GM21515 (cell line): ENCODE results near the gene TTL.
"Not testable (repeated sequence)": the region's sequence is repeated elsewhere in the genome, so short reads cannot be mapped to it uniquely, and the experiment has no call there.

ENCODE experiments used
- ATAC-seq: cut with Tn5 transposase; IDR thresholded peaks from one replicate; pipeline ENCODE4 v1.9.1; 2021; ENCODE audit not compliant: unreplicated experiment

The TTL gene

GRCh38 chr2:112519506-112519905, 37.5 kb downstream of the TTL start:
- no peak for ATAC-seq

GRCh38 chr2:112520234-112520783, 38.4 kb downstream of the TTL start:
- no peak for ATAC-seq

DNA sequence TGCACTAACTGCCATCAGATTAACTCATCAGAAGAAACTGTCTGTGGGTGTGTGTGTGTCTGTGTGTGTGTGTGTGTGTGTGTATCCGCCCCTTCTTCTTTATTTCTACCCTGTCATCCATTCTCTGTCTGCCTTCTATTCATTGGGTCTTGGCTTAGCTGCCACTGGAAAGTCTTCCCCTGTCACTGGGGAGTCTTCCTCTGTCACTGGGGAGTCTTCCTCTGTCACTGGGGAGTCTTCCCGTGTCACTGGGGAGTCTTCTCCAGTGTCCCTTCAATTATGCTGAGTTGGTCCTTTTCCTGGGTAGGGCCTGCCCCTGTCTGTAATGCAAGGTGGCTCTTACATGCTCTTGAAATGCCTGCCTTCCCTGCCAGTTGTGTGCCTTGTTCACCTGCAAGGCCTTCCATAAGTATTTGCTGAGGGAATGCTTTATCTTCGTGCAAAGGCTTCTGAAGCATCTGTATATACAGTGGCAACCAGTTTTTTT, 41.4 kb downstream of the TTL start:
- no peak for ATAC-seq

DNA sequence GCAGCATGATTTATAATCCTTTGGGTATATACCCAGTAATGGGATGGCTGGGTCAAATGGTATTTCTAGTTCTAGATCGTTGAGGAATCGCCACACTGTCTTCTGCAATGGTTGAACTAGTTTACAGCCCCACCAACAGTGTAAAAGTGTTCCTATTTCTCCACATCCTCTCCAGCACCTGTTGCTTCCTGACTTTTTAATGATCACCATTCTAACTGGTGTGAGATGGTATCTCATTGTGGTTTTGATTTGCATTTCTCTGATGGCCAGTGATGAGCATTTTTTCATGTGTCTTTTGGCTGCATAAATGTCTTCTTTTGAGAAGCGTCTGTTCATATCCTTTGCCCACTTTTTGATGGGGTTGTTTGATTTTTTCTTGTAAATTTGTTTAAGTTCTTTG, 42.3 kb downstream of the TTL start:
- ATAC-seq: not testable (repeated sequence)

DNA sequence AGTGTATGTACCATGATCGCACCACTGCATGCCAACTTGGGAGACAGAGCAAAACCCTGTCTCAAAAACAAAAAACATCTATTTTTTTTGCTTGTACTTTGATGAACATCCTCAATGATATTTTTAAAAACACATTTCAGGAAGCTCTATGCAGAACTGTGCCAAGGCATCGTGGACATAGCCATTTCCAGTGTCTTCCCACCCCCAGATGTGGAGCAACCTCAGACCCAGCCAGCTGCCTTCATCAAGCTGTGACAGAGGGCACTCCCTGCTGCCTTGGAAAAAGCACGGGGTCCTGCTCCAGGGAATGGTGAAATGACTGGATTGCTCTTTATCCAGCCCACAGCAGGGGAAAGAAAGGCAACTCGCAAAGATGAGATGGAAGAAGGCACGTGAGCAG, 46.6 kb downstream of the TTL start:
- no peak for ATAC-seq

DNA sequence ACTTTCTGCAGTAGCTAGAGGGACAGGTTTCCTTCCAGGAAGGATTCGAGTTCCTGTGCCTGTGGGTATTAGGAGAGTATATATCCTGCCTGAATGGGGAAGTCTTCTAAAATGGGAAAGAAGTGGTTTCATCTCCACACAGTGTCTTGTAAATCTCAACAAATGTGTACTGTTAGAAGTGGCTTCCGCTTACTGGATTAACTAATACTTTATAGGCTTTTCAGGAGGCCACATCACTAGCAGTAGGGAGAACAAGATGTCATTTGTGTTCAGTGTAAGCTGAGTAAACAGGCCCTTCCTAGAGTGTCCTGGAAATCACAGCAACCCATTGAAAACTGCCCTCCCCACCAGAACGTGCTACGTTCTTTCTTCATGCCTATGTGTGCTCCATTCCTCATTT, 47.8 kb downstream of the TTL start:
- no peak for ATAC-seq

DNA sequence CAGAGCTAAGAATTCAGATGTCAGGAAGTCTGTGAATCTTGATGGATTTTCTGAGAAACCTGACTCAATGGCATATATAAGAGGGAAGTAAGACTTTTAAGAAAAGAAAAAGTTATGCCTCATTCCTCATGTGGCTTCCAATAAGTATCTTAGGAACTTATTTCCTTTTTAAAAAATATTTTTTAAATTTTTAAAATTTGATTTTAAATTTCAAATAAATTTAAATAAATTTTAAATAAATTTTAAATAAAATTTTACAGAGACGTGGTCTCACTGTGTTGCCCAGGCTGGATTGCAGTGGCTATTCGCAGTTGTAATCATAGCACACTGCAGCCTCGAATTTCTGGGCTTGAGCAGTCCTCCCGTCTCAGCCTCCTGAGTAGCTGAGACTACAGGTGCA, 48.8 kb downstream of the TTL start:
- ATAC-seq: no peak

GRCh38 chr2:112534826-112535225, 52.9 kb downstream of the TTL start:
- ATAC-seq: no peak

DNA sequence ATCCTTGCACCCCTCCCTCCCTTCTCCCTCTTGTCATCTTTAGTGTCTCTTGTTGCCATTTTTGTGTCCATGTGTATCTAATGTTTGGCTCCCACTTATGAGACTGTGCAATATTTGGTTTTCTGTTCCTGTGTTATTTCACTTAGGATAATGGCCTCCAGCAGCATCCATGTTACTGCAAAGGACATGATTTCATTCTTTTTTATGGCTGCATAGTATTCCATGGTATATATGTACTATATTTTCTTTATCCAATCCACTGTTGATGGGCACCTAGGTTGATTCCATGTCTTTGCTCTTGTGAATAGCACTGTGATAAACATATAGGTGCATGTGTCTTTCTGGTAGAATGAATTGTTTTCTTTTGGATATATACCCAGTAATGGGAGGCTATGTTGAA, 54.7 kb downstream of the TTL start:
- not testable (repeated sequence) for ATAC-seq

DNA sequence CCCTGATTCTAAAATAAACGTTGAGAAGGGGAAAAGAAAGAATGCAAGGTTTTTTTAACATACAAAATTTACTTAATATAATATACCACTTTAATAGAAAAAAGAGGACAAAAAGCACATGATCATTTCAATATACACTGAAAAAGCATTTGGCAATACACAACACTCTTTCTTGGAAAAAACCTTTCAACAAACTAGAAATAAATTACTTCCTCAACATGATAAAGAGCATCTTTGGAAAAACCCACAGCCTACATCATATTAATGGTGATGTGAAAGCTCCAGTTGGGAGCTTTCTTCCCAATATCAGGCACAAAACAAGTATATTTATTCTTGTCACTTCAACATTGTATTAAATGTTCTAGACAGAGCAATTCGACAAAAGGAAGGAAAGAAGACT, 57.4 kb downstream of the TTL start:
- ATAC-seq: no peak

DNA sequence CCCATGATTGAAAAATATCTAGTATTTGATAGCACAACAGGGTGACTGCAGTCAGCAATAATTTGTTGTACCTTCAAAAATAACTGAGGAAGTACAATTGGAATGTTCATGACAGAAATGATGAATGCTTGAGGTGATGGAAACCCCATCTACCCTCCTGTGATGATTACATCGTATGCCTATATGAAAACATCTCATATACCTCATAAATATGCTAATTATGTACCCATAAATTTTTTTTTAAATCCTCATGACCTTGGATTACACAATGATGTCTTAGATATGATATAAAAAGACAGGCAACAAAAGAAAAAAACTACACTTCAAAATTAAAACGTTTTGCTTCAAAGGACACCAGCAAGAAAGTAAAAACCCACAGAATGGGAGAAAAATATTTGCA, 59.0 kb downstream of the TTL start:
- ATAC-seq: no peak

DNA sequence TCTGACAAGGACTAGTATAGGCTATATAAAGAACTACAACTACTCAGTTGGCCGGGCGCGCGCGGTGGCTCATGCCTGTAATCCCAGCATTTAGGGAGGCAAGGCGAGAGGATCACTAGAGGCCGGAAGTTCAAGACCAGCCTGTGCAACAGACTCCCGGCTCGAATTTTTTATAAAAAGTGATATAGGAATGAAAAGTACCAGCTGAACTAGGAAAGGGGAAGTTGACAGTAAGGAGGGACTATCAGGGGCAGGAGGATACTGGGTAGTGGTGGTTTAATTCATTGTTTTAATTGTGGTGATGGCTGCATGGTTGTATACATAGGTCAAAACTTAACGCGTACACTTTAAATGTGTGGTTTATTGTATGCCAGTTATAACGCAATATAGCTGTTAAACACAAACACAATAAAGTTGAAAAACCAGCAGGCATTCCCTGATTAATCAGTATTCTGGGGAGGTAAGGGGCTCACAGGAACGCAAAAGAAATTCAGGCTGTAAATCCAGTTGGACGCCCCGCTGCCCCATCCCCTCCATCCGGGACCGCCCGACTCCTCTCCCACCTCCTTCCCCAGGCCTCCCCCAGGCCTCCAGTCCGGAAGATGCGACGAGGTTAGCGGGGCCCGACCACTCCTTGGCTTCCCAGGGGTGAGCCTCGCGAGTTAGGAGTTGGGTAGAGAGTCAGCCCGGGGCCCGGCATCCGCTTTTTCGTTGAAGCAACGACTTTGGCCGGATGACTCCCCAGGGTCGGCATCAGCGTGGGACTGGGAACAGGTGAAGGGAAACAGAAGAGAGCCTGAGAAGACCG, 59.6 kb downstream of the TTL start:
- peak; percentile 53 for ATAC-seq

DNA sequence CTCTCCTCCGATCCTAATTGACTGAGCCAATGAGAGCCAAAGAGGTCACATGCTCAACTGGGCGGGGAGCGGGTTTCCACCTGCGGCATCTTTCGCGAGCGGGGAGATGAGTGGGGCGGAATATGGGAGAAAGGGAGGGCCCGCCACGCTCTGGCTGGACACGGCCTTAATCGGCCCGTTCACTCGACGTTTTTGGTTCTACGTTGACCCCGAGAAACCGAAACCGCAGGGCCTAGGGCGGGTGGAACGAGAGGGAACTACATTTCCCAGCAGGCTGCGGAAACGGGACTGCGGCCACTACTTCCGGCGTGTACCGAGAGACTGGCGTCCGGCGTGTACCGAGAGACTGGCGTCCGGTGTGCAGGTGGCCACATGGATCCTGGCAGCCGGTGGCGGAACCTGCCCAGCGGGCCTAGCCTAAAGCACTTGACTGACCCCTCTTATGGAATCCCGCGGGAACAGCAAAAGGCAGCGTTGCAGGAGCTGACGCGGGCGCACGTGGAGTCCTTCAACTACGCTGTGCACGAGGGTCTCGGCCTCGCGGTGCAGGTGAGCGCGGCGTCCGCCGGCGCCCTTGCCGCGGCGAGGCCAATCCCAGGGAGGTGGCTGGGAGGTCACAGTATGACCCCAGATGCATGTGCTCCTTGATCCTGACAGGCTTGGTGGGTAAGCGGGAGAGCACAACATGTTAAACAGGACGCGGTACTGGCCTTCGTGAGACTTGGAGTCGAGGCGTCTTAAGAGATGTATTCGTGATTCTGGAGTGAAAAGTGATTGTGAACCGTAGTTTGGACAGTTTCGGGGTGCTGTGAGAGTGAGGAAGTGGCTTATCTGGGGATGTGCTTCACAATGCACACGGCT, 60.4 kb downstream of the TTL start, which contains the start of gene POLR1B:
Gene POLR1B, plus strand, starts transcription at position 343 of the 861 bp plus-strand sequence. Its CDS starts 30 bp downstream, at position 373.
- peak; percentile 81 for ATAC-seq

GRCh38 chr2:112542984-112543661, 61.2 kb downstream of the TTL start:
- ATAC-seq: peak; percentile 5

- no peak for ATAC-seq
Measured at GRCh38 chr2:112547333-112547732, 65.4 kb downstream of the TTL start.

GRCh38 chr2:112548980-112549379, 67.0 kb downstream of the TTL start:
- no peak for ATAC-seq

GRCh38 chr2:112566104-112566503, 84.1 kb downstream of the TTL start:
- ATAC-seq: no peak

- not testable (repeated sequence) for ATAC-seq
Measured at GRCh38 chr2:112566508-112566907, 84.6 kb downstream of the TTL start.

DNA sequence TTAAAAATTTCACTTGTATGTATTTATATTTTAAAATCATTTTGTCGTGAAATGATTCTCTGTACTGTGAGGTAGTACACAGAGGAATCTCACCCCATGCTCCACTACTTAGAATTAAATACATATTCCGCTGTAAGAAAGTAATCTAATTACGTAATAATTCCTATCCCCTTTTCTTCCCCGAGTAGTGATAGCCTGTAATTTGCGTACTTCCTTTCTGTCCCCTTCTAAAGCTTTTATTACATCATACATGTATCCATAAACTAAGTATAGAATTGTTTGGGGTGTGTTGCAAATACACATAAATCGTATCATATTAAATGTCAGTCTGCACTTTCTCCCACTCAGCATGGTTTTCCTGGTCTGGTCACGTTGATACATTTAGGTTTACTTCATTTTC, 90.0 kb downstream of the TTL start:
- no peak for ATAC-seq

- ATAC-seq: no peak
Measured at GRCh38 chr2:112577756-112578155, 95.8 kb downstream of the TTL start.

GRCh38 chr2:112579241-112579640, 97.3 kb downstream of the TTL start:
- ATAC-seq: no peak
